Posterior cingulate gyrus (tissue), 11 donors: ENCODE data around the gene ISM2.

Source experiments
- DNase-seq, 10 donors: peaks; one replicate each; pipeline versions ENCODE4 v3.0.0 to v3.0.0-alpha.2; 2020 to 2021; ENCODE audit warnings: mixed read lengths in 3 of 10
- intact Hi-C: fragments of 100-400 bp; cut with DNase I; formaldehyde crosslinking; loops from one replicate; pipeline ENCODE4 v1.15.1; 2023

Gene ISM2

GRCh38 chr14:77473921-77474320 lies 24.7 kb downstream of the ISM2 start:
- intact Hi-C loops, result no loop called here

GRCh38 chr14:77470224-77470870 lies 28.3 kb downstream of the ISM2 start:
- DNase-seq, result no peak
- intact Hi-C loops, result no loop called here

More at GRCh38 chr14:77473921-77474320, 24.7 kb downstream of the ISM2 start:
- DNase-seq, result no peak

GRCh38 chr14:77469539-77469938 lies 29.1 kb downstream of the ISM2 start:
- intact Hi-C loops, result no loop called here
- DNase-seq, result no peak

- intact Hi-C loops, result no loop called here
- DNase-seq, result no peak
These were observed 29.5 kb downstream of the ISM2 start for GRCh38 chr14:77469067-77469505.

- intact Hi-C loops, result no loop called here
- DNase-seq, result no peak
These were observed 30.8 kb downstream of the ISM2 start for GRCh38 chr14:77467801-77468200.

- DNase-seq, result peak in 6 of 10 donors; percentile 40 to 87 (median 70)
- intact Hi-C loops, result loop anchor here (2.0 to 10.0 kb wide), 4 partner anchors 84 to 248 kb away; partner anchors contain the start of genes ALKBH1, SAMD15, SLIRP and SPTLC2
These were observed 39.4 kb downstream of the ISM2 start for GRCh38 chr14:77459072-77459723.

- intact Hi-C loops, result loop anchor here (2.0 to 10.0 kb wide), 4 partner anchors 84 to 249 kb away; partner anchors contain the start of genes ALKBH1, SAMD15, SLIRP and SPTLC2
- DNase-seq, result peak in 1 of 10 donors; percentile 24
These were observed 40.2 kb downstream of the ISM2 start for GRCh38 chr14:77458249-77458950.

GRCh38 chr14:77457522-77458248 lies 40.9 kb downstream of the ISM2 start, which contains the start of the genes AHSA1 and VIPAS39:
AHSA1 (plus strand) TSS chr14:77458093; CDS start chr14:77458190, 97 bp downstream.
VIPAS39 (minus strand) TSS chr14:77457601; CDS start chr14:77454102, 3,499 bp downstream.
- intact Hi-C loops, result loop anchor here (2.0 to 10.0 kb wide), 5 partner anchors 83 to 250 kb away; partner anchors contain the start of genes ALKBH1, GSTZ1, POMT2 and SAMD15
- DNase-seq, result peak; percentile 92 to 99 (median 95)

- peak in 3 of 10 donors; percentile 19 to 75 (median 71) for DNase-seq
- intact Hi-C loops, result loop anchor here (2.0 to 10.0 kb wide), 3 partner anchors 82 to 250 kb away; partner anchors contain the start of genes ALKBH1, GSTZ1, POMT2 and SAMD15
These were observed 41.5 kb downstream of the ISM2 start for GRCh38 chr14:77457115-77457521.

GRCh38 chr14:77455966-77456640 lies 42.5 kb downstream of the ISM2 start:
- no peak for DNase-seq
- intact Hi-C loops, result loop anchor here (2.0 to 10.0 kb wide), 3 partner anchors 81 to 251 kb away; partner anchors contain the start of genes ALKBH1, GSTZ1, POMT2 and SAMD15

- intact Hi-C loops, result no loop called here
- no peak for DNase-seq
These were observed 56.4 kb downstream of the ISM2 start for GRCh38 chr14:77442196-77442595.

- intact Hi-C loops, result no loop called here
- DNase-seq, result no peak
These were observed 58.8 kb downstream of the ISM2 start for GRCh38 chr14:77439861-77440260.

GRCh38 chr14:77438596-77438995 lies 60.0 kb downstream of the ISM2 start:
- DNase-seq, result no peak
- intact Hi-C loops, result no loop called here

GRCh38 chr14:77436042-77436441 lies 62.6 kb downstream of the ISM2 start:
- intact Hi-C loops, result no loop called here
- no peak for DNase-seq

- DNase-seq, result no peak
- intact Hi-C loops, result no loop called here
These were observed 72.2 kb downstream of the ISM2 start for GRCh38 chr14:77426396-77426795.

- no peak for DNase-seq
- intact Hi-C loops, result no loop called here
These were observed 73.8 kb downstream of the ISM2 start for GRCh38 chr14:77424862-77425261.
